22Rv1 (cell line): ENCODE measurements around the gene RSPO1.

ENCODE experiments used
- CTCF ChIP-seq: fragments of 450-650 bp; IDR thresholded peaks from 2 replicates; pipeline ENCODE4 v1.5.1; 2017; ENCODE audit warnings: mild to moderate bottlenecking
- ZFX ChIP-seq: fragments of 450-650 bp; IDR thresholded peaks from 2 replicates; pipeline ENCODE4 v1.6.1; 2017; ENCODE audit warnings: antibody characterized with exemption, borderline replicate concordance

- TF ChIP-seq CTCF, result no peak
- TF ChIP-seq ZFX, result no peak
Observed at GRCh38 chr1:37609994-37610393, 24.7 kb downstream of the RSPO1 start.
